ENCODE results near the gene TMEM151A. TPM values are rescaled to one million over a fixed set of nuclear protein-coding genes. Genes with fewer than 3 reads are reported as not detected.

The TMEM151A gene
- total and polyA plus RNA-seq, 2 experiments from 2014 or later = 1.0 to 4.4 TPM

GRCh38 chr11:66343176-66343575 lies 51.5 kb downstream of the TMEM151A start:
- no peak for ATAC-seq
- Histone ChIP-seq H4K20me1 (replicated peaks; ENCODE audit: insufficient read depth) (peaks cover 3% of the 10 kb centered on the region; the same call in 1 of the 2 replicates), H3K27ac (ENCODE audit: low read depth) (no peak overlapping the region), H3K9me2 (ENCODE audit: insufficient read depth) (no peaks in the 10 kb centered on the region), H3F3A (replicated peaks; ENCODE audit: low read depth) (peaks cover 18% of the 10 kb centered on the region), H2AFZ (no peak overlapping the region), H3K27me3 (ENCODE audit: insufficient read depth) (peaks cover 8% of the 10 kb centered on the region; the same call in 1 of the 2 replicates), H3K4me3 (no peak overlapping the region), H3K4me1 (ENCODE audit: insufficient read depth) (peaks cover 15% of the 10 kb centered on the region), H3K79me2 (replicated peaks; ENCODE audit: insufficient read depth) (peaks cover 14% of the 10 kb centered on the region), H3K4me2 (no peak overlapping the region), H3K36me3 (ENCODE audit: insufficient read depth) (no peaks in the 10 kb centered on the region; the same call in 1 of the 2 replicates)
- H3K27ac Mint-ChIP-seq = no peak overlapping the region
- no peak for DNase-seq (ENCODE audit: low spot score)
- peak overlapping the region; percentile 96 for H3K4me3 Mint-ChIP-seq
- no peak for TF ChIP-seq JUNB (IDR thresholded peaks at IDR 0.05; ENCODE audit: unreplicated experiment)
- H3K4me1 Mint-ChIP-seq = peaks cover 29% of the 10 kb centered on the region
- peaks cover 29% of the 10 kb centered on the region for H3K36me3 Mint-ChIP-seq (ENCODE audit: low read depth)
- peaks cover 23% of the 10 kb centered on the region for H3K27me3 Mint-ChIP-seq (ENCODE audit: insufficient read depth, low read depth, poor library complexity)
- peaks cover 5% of the 10 kb centered on the region; the same call in 2 of the 3 replicates for H3K9me3 Mint-ChIP-seq

DNA sequence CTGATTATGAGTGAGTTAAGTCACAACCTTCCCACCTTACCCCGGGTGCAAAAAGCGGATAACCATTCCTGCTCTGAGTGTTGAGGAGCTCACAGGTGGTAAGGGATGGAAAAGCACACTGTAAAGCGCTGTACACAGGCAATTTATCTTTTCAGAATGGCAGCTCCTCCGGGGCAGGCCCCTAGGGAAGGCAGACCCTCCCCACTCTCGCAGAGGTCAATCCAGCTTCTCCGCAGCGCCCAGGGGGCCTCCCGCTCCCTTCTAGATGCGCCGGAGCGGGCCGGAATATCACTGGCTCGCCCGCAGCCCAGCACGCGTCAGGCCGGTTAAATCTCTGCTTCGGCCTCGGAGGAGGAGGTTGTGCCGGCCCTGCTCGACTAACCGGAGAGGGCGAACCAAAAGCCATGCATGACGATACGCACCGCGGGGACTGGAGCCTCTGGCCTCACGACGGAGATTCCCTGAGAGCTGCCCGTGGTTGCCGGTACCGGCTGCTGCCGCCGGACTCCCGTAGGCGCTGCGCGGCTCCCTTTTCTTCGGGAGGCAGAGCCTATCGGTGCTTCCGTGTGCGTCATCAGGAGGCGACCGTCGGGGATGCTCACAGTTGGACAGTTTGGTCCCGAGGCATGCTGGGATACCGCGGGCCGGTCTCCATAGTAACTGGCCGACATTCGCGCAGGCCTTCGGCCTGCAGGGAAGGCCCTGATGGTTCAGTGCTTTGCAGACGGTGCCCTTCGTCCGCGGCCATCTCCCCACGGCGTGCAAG lies 53.0 kb downstream of the TMEM151A start, which contains the start of gene BRMS1:
Gene BRMS1 (minus strand): TSS at position 555 of the 766 bp plus-strand sequence. CDS start 2,870 bp downstream, outside the sequence.
- peak; percentile 98 for DNase-seq (ENCODE audit: low spot score)
- Histone ChIP-seq H3K27ac (ENCODE audit: low read depth) (peak within 1 kb of the TSS; percentile 67; the same call in 1 of the 2 replicates), H3K79me2 (replicated peaks; ENCODE audit: insufficient read depth) (peaks cover 14% of the 10 kb centered on the region), H3K4me3 (peak within 1 kb of the TSS; percentile 99), H3K4me2 (peak within 1 kb of the TSS; percentile 98), H3F3A (replicated peaks; ENCODE audit: low read depth) (peaks cover 26% of the 10 kb centered on the region), H2AFZ (peak within 1 kb of the TSS; percentile 83; the same call in 1 of the 2 replicates), H4K20me1 (replicated peaks; ENCODE audit: insufficient read depth) (peaks cover 3% of the 10 kb centered on the region; the same call in 1 of the 2 replicates), H3K4me1 (ENCODE audit: insufficient read depth) (peaks cover 15% of the 10 kb centered on the region), H3K9me2 (ENCODE audit: insufficient read depth) (no peaks in the 10 kb centered on the region), H3K36me3 (ENCODE audit: insufficient read depth) (no peaks in the 10 kb centered on the region; the same call in 1 of the 2 replicates), H3K27me3 (ENCODE audit: insufficient read depth) (peaks cover 8% of the 10 kb centered on the region; the same call in 1 of the 2 replicates)
- peak within 1 kb of the TSS; percentile 96 for H3K27ac Mint-ChIP-seq
- peaks cover 30% of the 10 kb centered on the region for H3K27me3 Mint-ChIP-seq (ENCODE audit: insufficient read depth, low read depth, poor library complexity)
- peak; percentile 69 for ATAC-seq
- H3K9me3 Mint-ChIP-seq = peaks cover 5% of the 10 kb centered on the region; the same call in 2 of the 3 replicates
- H3K36me3 Mint-ChIP-seq (ENCODE audit: low read depth) = peaks cover 26% of the 10 kb centered on the region
- H3K4me3 Mint-ChIP-seq = peak within 1 kb of the TSS; percentile 96
- no peak for TF ChIP-seq ZNF462 (CRISPR knock-in tag; IDR thresholded peaks at IDR 0.05)
- no peak for TF ChIP-seq NANOG (IDR thresholded peaks at IDR 0.05; ENCODE audit: borderline replicate concordance)
- peak; percentile 95 for TF ChIP-seq POLR2AphosphoS5 (IDR thresholded peaks at IDR 0.05; ENCODE audit: low read depth)
- TF ChIP-seq CREB1 (CRISPR knock-in tag; IDR thresholded peaks at IDR 0.05; ENCODE audit: low read depth) = peak; percentile 98
- TF ChIP-seq, protein P1, sequence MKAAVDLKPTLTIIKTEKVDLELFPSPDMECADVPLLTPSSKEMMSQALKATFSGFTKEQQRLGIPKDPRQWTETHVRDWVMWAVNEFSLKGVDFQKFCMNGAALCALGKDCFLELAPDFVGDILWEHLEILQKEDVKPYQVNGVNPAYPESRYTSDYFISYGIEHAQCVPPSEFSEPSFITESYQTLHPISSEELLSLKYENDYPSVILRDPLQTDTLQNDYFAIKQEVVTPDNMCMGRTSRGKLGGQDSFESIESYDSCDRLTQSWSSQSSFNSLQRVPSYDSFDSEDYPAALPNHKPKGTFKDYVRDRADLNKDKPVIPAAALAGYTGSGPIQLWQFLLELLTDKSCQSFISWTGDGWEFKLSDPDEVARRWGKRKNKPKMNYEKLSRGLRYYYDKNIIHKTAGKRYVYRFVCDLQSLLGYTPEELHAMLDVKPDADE (IDR thresholded peaks at IDR 0.05) = peak; percentile 83
- H3K4me1 Mint-ChIP-seq = peaks cover 30% of the 10 kb centered on the region
